ENCODE measurements around the gene SLC9A9. TPM values are rescaled to one million over a fixed set of nuclear protein-coding genes. Genes with fewer than 3 reads are reported as not detected.

SLC9A9 gene
- total RNA-seq, 1 donor from 2014 or later = 0.22 TPM

DNA sequence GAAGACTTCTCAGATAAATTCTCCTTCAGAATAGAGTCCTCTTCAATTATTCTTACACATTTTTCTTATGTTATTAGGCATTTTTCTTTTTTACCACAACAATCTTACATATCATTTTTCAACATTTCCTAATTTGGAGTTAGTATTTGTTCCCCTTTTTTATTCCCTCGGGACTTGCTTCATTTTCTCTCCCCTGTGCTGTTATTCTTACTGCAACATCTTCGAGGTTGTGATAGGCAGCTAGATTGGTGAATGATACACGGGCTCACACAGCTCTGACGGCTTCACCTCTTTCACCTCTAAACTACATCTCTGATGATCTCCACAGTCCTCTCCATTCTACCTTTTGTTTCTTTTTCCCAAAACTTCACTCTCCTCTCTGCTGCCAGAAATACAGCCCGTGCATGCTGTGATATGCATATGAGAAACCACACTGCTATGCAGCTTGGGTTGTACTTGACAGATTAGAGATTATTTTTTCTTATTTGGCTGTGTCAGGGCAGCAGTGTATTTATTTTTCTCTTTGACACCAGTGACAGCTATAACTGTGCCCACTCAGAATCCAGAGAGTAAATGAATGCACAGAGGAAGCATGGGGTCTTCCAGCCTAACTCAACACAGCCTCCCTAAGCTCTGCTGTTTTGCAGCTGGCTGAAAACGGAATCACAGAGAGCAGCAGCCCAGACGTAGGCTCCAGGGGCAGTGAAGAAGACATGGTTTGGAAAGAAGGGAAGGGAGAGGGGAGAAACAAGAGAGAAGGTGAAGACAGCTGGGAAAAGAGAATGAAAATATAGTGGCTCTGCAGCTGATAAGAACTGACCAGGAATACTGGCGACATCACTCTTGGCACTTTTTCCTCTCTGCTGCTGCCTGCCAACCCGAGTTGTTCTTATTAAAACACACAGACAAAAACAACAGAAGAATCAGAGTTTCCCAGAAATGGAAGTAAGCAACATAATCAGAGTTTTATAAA lies 61.8 kb downstream of the SLC9A9 start:
- H3K9me3 Mint-ChIP-seq = no peaks in the 10 kb centered on the region
- H3K4me1 Mint-ChIP-seq = peaks cover 11% of the 10 kb centered on the region
- H3K4me3 ChIP-seq = no peak overlapping the region
- H3K4me1 ChIP-seq = no peaks in the 10 kb centered on the region
- H3K4me2 ChIP-seq = no peak overlapping the region
- H3K36me3 ChIP-seq = no peaks in the 10 kb centered on the region
- no peaks in the 10 kb centered on the region for H3K79me2 ChIP-seq (ENCODE audit: low read depth)
- no peaks in the 10 kb centered on the region for H3F3A ChIP-seq (ENCODE audit: low read depth)
- no peak for TF ChIP-seq EZH2 (IDR thresholded peaks at IDR 0.05)
- no peak for TF ChIP-seq EZH2phosphoT487 (IDR thresholded peaks at IDR 0.05)
- TF ChIP-seq, protein P1, sequence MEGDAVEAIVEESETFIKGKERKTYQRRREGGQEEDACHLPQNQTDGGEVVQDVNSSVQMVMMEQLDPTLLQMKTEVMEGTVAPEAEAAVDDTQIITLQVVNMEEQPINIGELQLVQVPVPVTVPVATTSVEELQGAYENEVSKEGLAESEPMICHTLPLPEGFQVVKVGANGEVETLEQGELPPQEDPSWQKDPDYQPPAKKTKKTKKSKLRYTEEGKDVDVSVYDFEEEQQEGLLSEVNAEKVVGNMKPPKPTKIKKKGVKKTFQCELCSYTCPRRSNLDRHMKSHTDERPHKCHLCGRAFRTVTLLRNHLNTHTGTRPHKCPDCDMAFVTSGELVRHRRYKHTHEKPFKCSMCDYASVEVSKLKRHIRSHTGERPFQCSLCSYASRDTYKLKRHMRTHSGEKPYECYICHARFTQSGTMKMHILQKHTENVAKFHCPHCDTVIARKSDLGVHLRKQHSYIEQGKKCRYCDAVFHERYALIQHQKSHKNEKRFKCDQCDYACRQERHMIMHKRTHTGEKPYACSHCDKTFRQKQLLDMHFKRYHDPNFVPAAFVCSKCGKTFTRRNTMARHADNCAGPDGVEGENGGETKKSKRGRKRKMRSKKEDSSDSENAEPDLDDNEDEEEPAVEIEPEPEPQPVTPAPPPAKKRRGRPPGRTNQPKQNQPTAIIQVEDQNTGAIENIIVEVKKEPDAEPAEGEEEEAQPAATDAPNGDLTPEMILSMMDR (IDR thresholded peaks at IDR 0.05) = no peak
- peaks cover 2% of the 10 kb centered on the region for H3K27me3 Mint-ChIP-seq (ENCODE audit: insufficient read depth, low read depth)
- no peaks in the 10 kb centered on the region for H3K36me3 Mint-ChIP-seq
- no peak overlapping the region for H3K4me3 Mint-ChIP-seq
- no peak overlapping the region for H3K27ac ChIP-seq
- peak overlapping the region; percentile 88 for H2AFZ ChIP-seq (replicated peaks)
- no peaks in the 10 kb centered on the region for H3K9me3 ChIP-seq (ENCODE audit: low read depth)
- no peaks in the 10 kb centered on the region for H3K27me3 ChIP-seq
- no peak overlapping the region for H3K27ac Mint-ChIP-seq
- no peaks in the 10 kb centered on the region for H4K20me1 ChIP-seq (ENCODE audit: low read depth)
- no peak overlapping the region for H3K9ac ChIP-seq
- DNase-seq (ENCODE audit: low spot score) = no peak

DNA sequence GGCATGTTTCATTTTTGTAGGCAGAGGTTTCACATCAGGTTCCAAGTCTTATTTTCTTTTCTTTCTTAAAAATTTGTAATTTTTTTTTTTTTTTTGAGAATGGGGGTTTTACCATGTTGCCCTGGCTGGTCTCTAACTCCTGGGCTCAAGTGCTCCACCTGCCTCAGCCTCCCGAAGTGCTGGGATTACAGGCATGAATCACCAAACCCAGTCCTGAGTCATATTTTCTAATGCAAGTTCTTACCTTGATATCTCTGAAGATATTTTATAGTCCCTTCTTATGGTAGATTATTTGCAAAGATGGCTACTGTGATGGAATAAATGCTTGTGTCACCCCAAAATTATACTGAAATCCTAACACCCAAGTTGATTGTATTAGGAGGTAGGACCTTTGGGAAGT lies 63.8 kb downstream of the SLC9A9 start:
- Histone ChIP-seq H2AFZ (replicated peaks) (no peak overlapping the region), H3K9ac (no peak overlapping the region), H3K27ac (no peak overlapping the region), H3K4me3 (no peak overlapping the region), H3K79me2 (ENCODE audit: low read depth) (no peaks in the 10 kb centered on the region), H3K36me3 (no peaks in the 10 kb centered on the region), H3K9me3 (ENCODE audit: low read depth) (no peaks in the 10 kb centered on the region), H3K27me3 (no peaks in the 10 kb centered on the region), H3K4me2 (no peak overlapping the region), H3F3A (ENCODE audit: low read depth) (no peaks in the 10 kb centered on the region), H4K20me1 (ENCODE audit: low read depth) (no peaks in the 10 kb centered on the region), H3K4me1 (no peaks in the 10 kb centered on the region)
- Mint-ChIP-seq H3K4me1 (peaks cover 11% of the 10 kb centered on the region), H3K27ac (no peak overlapping the region), H3K9me3 (no peaks in the 10 kb centered on the region), H3K27me3 (ENCODE audit: insufficient read depth, low read depth) (peaks cover 2% of the 10 kb centered on the region), H3K4me3 (no peak overlapping the region), H3K36me3 (no peaks in the 10 kb centered on the region)
- no peak for DNase-seq (ENCODE audit: low spot score)
- TF ChIP-seq EZH2phosphoT487 (IDR thresholded peaks at IDR 0.05) (no peak), EZH2 (IDR thresholded peaks at IDR 0.05) (no peak)
- TF ChIP-seq, protein P1 (IDR thresholded peaks at IDR 0.05) = no peak

DNA sequence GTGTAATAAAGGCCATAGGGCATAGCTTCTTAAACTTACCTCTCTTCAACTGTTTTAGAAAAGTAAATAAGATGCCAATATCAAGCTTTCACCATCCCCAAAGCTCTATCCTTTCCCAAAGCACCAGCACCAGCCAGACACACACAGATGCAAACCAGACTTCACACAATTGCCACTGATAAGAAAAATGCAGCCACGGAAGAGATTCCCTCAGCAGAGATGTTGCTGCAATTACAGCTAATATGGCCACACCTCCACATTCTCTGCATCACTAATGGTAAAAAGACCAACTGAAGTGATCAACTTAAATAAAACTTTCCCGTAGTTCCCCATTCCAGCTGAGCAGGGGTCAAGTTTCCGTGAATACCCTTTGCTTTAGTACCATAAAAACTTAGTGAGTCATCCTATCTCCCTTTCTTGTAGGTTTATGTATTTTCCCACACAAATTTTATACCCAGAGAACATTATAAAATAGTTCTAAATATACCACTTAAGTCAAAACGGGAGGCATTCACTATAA lies 64.4 kb downstream of the SLC9A9 start:
- Histone ChIP-seq H4K20me1 (ENCODE audit: low read depth) (no peaks in the 10 kb centered on the region), H3K4me1 (no peaks in the 10 kb centered on the region), H3K4me2 (no peak overlapping the region), H3K4me3 (no peak overlapping the region), H3K27ac (no peak overlapping the region), H3K9me3 (ENCODE audit: low read depth) (no peaks in the 10 kb centered on the region), H3F3A (ENCODE audit: low read depth) (no peaks in the 10 kb centered on the region), H3K79me2 (ENCODE audit: low read depth) (no peaks in the 10 kb centered on the region), H3K9ac (no peak overlapping the region), H3K36me3 (no peaks in the 10 kb centered on the region), H2AFZ (replicated peaks) (no peak overlapping the region), H3K27me3 (no peaks in the 10 kb centered on the region)
- Mint-ChIP-seq H3K36me3 (no peaks in the 10 kb centered on the region), H3K27ac (no peak overlapping the region), H3K4me1 (peaks cover 11% of the 10 kb centered on the region), H3K9me3 (no peaks in the 10 kb centered on the region), H3K27me3 (ENCODE audit: insufficient read depth, low read depth) (peaks cover 2% of the 10 kb centered on the region), H3K4me3 (no peak overlapping the region)
- no peak for DNase-seq (ENCODE audit: low spot score)
- TF ChIP-seq EZH2 (IDR thresholded peaks at IDR 0.05) = no peak
- no peak for TF ChIP-seq EZH2phosphoT487 (IDR thresholded peaks at IDR 0.05)
- TF ChIP-seq, protein P1 (IDR thresholded peaks at IDR 0.05) = no peak

Measured in neural progenitor cell (in vitro differentiated cells).